Activated CD8-positive, alpha-beta T cell treated with anti-CD3 and anti-CD28 coated beads for 36 hours (primary cell): Measurements from ENCODE around the gene STAG1. TPM values are rescaled to one million over a fixed set of nuclear protein-coding genes. Genes with fewer than 3 reads are reported as not detected.

Experiments used
- ATAC-seq: fragments of 200-7000 bp; cut with Tn5 transposase; one replicate; pipeline ENCODE4 v1.10.0; 2021; ENCODE audit warnings: mild to moderate bottlenecking, moderate library complexity
- CTCF ChIA-PET: fragments of 350-600 bp; sonication (Branson Sonifier 250); formaldehyde crosslinking; loops from one replicate; lab custom pipeline; 2021; ENCODE audit warnings: antibody characterized with exemption; lab: Charles Lee
- POLR2A ChIA-PET: fragments of 350-600 bp; sonication (Branson Sonifier 250); formaldehyde crosslinking; loops from one replicate; lab custom pipeline; 2021; ENCODE audit warnings: antibody characterized with exemption; lab: Charles Lee
- DNase-seq: peaks from one replicate; pipeline ENCODE4 v3.0.0-alpha.2; 2020
- H3K27ac Mint-ChIP-seq: one replicate; pipeline ENCODE4 v1.8.0; 2021; ENCODE audit warnings: mild to moderate bottlenecking, mixed read lengths
- H3K27me3 Mint-ChIP-seq: one replicate; pipeline ENCODE4 v1.8.0; 2021; ENCODE audit warnings: mixed read lengths
- H3K36me3 Mint-ChIP-seq: one replicate; pipeline ENCODE4 v1.8.0; 2021; ENCODE audit warnings: low read depth, mixed read lengths
- H3K4me1 Mint-ChIP-seq: one replicate; pipeline ENCODE4 v1.8.0; 2021; ENCODE audit warnings: low read depth, mixed read lengths
- H3K4me3 Mint-ChIP-seq: one replicate; pipeline ENCODE4 v1.8.0; 2021; ENCODE audit warnings: mild to moderate bottlenecking, moderate library complexity, mixed read lengths
- H3K9me3 Mint-ChIP-seq: one replicate; pipeline ENCODE4 v1.8.0; 2021; ENCODE audit warnings: mixed read lengths
- CTCF ChIP-seq: fragments of 200-600 bp; IDR thresholded peaks from one replicate; pipeline ENCODE4 v1.8.0; 2022; ENCODE audit warnings: antibody characterized with exemption, mild to moderate bottlenecking
- intact Hi-C: fragments of 100-400 bp; cut with micrococcal nuclease; formaldehyde crosslinking; loops from one replicate; pipeline ENCODE4 v1.10.0; 2022
- total RNA-seq, 2 experiments: library from RNA; stranded (reverse); gene quantifications; one replicate each; pipeline ENCODE4 v1.2.3, GENCODE V29; 2021

STAG1 gene
- total RNA-seq, 2 experiments from 2014 or later: 32.5 to 32.8 TPM

GRCh38 chr3:136735103-136735502 is 17.1 kb downstream of the STAG1 start:
- ATAC-seq: no peak
- no peaks in the 10 kb centered on the region for H3K9me3 Mint-ChIP-seq
- H3K36me3 Mint-ChIP-seq: peaks cover 11% of the 10 kb centered on the region
- POLR2A ChIA-PET: interaction anchor here (0.8 kb wide), 1 partner anchor 17 kb away, joined by 3 read pairs; the partner anchor contains the start of gene STAG1
- CTCF ChIA-PET: interaction anchor here (1.8 kb wide), 1 partner anchor 18 kb away, joined by 4 read pairs; no protein-coding TSS in a partner anchor
- no peaks in the 10 kb centered on the region for H3K27me3 Mint-ChIP-seq
- no peak for DNase-seq
- TF ChIP-seq CTCF: no peak
- H3K4me3 Mint-ChIP-seq: no peak overlapping the region
- intact Hi-C loops: no loop called here
- H3K4me1 Mint-ChIP-seq: peaks cover 55% of the 10 kb centered on the region
- peak overlapping the region; percentile 46 for H3K27ac Mint-ChIP-seq

- POLR2A ChIA-PET: interaction anchor here (0.6 to 0.8 kb wide), 2 partner anchors 18 to 33 kb away, joined by 3 read pairs; partner anchors contain the start of gene STAG1
- peak; percentile 72 for ATAC-seq
Measured at GRCh38 chr3:136734382-136735070, 17.7 kb downstream of the STAG1 start.

GRCh38 chr3:136733317-136733833 is 18.8 kb downstream of the STAG1 start:
- no peaks in the 10 kb centered on the region for H3K27me3 Mint-ChIP-seq
- ATAC-seq (no peak), DNase-seq (no peak)
- H3K9me3 Mint-ChIP-seq: no peaks in the 10 kb centered on the region
- ChIA-PET CTCF (interaction anchor here (1.0 kb wide), 1 partner anchor 13 kb away, joined by 3 read pairs; no protein-coding TSS in a partner anchor), POLR2A (no interaction called here)
- peaks cover 11% of the 10 kb centered on the region for H3K36me3 Mint-ChIP-seq
- H3K4me3 Mint-ChIP-seq: no peak overlapping the region
- TF ChIP-seq CTCF: no peak
- intact Hi-C loops: no loop called here
- H3K27ac Mint-ChIP-seq: no peak overlapping the region
- H3K4me1 Mint-ChIP-seq: peaks cover 63% of the 10 kb centered on the region

More at GRCh38 chr3:136734382-136735070, 17.7 kb downstream of the STAG1 start:
- Mint-ChIP-seq H3K4me3 (no peak overlapping the region), H3K9me3 (no peaks in the 10 kb centered on the region), H3K4me1 (peaks cover 55% of the 10 kb centered on the region), H3K27ac (peak overlapping the region; percentile 46), H3K36me3 (peaks cover 11% of the 10 kb centered on the region), H3K27me3 (no peaks in the 10 kb centered on the region)
- CTCF ChIA-PET: interaction anchor here (0.6 to 0.8 kb wide), 2 partner anchors 18 to 279 kb away, joined by 3 read pairs; partner anchors contain the start of gene STAG1
- DNase-seq: peak; percentile 48
- TF ChIP-seq CTCF: peak; percentile 37
- intact Hi-C loops: no loop called here

- intact Hi-C loops: no loop called here
- ChIA-PET POLR2A (no interaction called here), CTCF (interaction anchor here (2.0 kb wide), 1 partner anchor 21 kb away, joined by 6 read pairs; the partner anchor contains the start of gene STAG1)
- H3K27me3 Mint-ChIP-seq: no peaks in the 10 kb centered on the region
- no peaks in the 10 kb centered on the region for H3K9me3 Mint-ChIP-seq
- peaks cover 63% of the 10 kb centered on the region for H3K4me1 Mint-ChIP-seq
- no peak for TF ChIP-seq CTCF
- peak overlapping the region; percentile 14 for H3K27ac Mint-ChIP-seq
- no peak overlapping the region for H3K4me3 Mint-ChIP-seq
- peaks cover 8% of the 10 kb centered on the region for H3K36me3 Mint-ChIP-seq
- no peak for DNase-seq
- ATAC-seq: no peak
Measured at GRCh38 chr3:136731274-136731884, 20.8 kb downstream of the STAG1 start.
